ENCODE data around the gene NT5DC4.
A peak's percentile ranks its signal among the peaks of the same experiment; 100 is the strongest.

Gene NT5DC4

GRCh38 chr2:112737542-112738232 lies 16.9 kb downstream of the NT5DC4 start:
- Mint-ChIP-seq H3K9me3 (no peaks in the 10 kb centered on the region), H3K27ac (no peak overlapping the region), H3K36me3 (no peaks in the 10 kb centered on the region), H3K4me3 (no peak overlapping the region), H3K27me3 (no peaks in the 10 kb centered on the region), H3K4me1 (no peaks in the 10 kb centered on the region)
- ATAC-seq (ENCODE audit: low read depth) (no peak), DNase-seq (ENCODE audit: low spot score in 2 of 2) (no peak)

GRCh38 chr2:112740527-112740926 lies 19.7 kb downstream of the NT5DC4 start:
- H3K4me3 Mint-ChIP-seq = no peak overlapping the region
- no peaks in the 10 kb centered on the region for H3K27me3 Mint-ChIP-seq
- H3K9me3 Mint-ChIP-seq = no peaks in the 10 kb centered on the region
- H3K4me1 Mint-ChIP-seq = no peaks in the 10 kb centered on the region
- no peak for DNase-seq (ENCODE audit: low spot score in 2 of 2)
- no peaks in the 10 kb centered on the region for H3K36me3 Mint-ChIP-seq
- no peak overlapping the region for H3K27ac Mint-ChIP-seq
- ATAC-seq (ENCODE audit: low read depth) = no peak

- Mint-ChIP-seq H3K4me3 (peak overlapping the region; percentile 57), H3K27ac (peak overlapping the region; percentile 74)
- peak; percentile 94 for ATAC-seq (ENCODE audit: low read depth)
Measured at GRCh38 chr2:112749755-112750559, 29.1 kb downstream of the NT5DC4 start.

GRCh38 chr2:112750560-112750843 lies 29.7 kb downstream of the NT5DC4 start:
- no peak for DNase-seq (ENCODE audit: low spot score in 2 of 2)
- no peak for ATAC-seq (ENCODE audit: low read depth)
- Mint-ChIP-seq H3K9me3 (no peaks in the 10 kb centered on the region), H3K36me3 (no peaks in the 10 kb centered on the region), H3K27ac (peak overlapping the region; percentile 74), H3K4me3 (no peak overlapping the region), H3K27me3 (no peaks in the 10 kb centered on the region), H3K4me1 (peaks cover 13% of the 10 kb centered on the region)

More at GRCh38 chr2:112749755-112750559, 29.1 kb downstream of the NT5DC4 start:
- Mint-ChIP-seq H3K4me1 (peaks cover 13% of the 10 kb centered on the region), H3K27me3 (no peaks in the 10 kb centered on the region), H3K9me3 (no peaks in the 10 kb centered on the region), H3K36me3 (no peaks in the 10 kb centered on the region)
- DNase-seq (ENCODE audit: low spot score in 2 of 2) = peak; percentile 77 to 81

- DNase-seq (ENCODE audit: low spot score in 2 of 2) (no peak), ATAC-seq (ENCODE audit: low read depth) (no peak)
- peaks cover 15% of the 10 kb centered on the region for H3K4me1 Mint-ChIP-seq
- no peaks in the 10 kb centered on the region for H3K9me3 Mint-ChIP-seq
- H3K27me3 Mint-ChIP-seq = no peaks in the 10 kb centered on the region
- H3K4me3 Mint-ChIP-seq = no peak overlapping the region
- no peaks in the 10 kb centered on the region for H3K36me3 Mint-ChIP-seq
- no peak overlapping the region for H3K27ac Mint-ChIP-seq
Measured at GRCh38 chr2:112751451-112752197, 30.8 kb downstream of the NT5DC4 start.

DNA sequence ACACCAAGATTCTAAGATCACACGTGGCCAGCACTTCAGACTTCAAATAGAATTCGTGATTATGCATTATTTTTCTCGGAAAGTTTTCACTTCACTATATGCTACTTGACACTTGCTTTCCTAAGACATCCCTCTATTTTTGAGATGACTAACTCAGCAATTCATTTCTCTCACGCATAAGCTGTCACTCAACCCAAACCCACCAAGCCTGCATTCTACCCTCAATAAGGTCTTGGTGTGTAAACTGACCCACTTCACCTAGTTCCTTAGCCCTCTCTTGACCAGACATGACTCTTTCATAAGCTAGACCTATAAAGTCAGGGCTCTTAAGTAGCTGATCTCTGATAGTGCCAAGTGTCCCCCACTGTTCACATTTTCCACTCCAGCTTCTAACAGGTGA lies 31.8 kb downstream of the NT5DC4 start:
- Mint-ChIP-seq H3K27me3 (no peaks in the 10 kb centered on the region), H3K4me1 (peaks cover 15% of the 10 kb centered on the region), H3K36me3 (no peaks in the 10 kb centered on the region), H3K9me3 (no peaks in the 10 kb centered on the region), H3K4me3 (no peak overlapping the region), H3K27ac (no peak overlapping the region)
- no peak for ATAC-seq (ENCODE audit: low read depth)
- no peak for DNase-seq (ENCODE audit: low spot score in 2 of 2)

DNA sequence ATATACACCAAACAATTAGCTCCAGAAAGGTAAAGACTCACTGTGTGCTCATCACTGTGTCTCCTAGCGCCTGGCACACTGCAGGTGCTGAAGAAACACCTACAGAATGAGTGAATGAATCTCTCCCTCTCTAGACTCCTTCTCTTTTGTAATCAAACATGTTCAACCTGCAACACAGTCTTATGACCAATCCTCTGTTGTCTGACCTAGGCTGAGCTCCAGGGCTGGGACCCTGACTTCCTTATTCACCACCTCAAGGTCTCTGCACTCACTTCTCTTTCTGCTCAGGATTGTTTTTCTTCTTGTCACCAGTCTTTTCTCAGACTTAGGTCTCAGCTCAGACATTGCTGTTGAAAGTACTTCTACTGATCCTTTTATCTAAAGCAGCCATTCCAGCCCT lies 33.7 kb downstream of the NT5DC4 start:
- Mint-ChIP-seq H3K27ac (peak overlapping the region; percentile 24), H3K4me3 (no peak overlapping the region), H3K36me3 (no peaks in the 10 kb centered on the region), H3K9me3 (no peaks in the 10 kb centered on the region), H3K4me1 (peaks cover 15% of the 10 kb centered on the region), H3K27me3 (no peaks in the 10 kb centered on the region)
- DNase-seq (ENCODE audit: low spot score in 2 of 2) (no peak), ATAC-seq (ENCODE audit: low read depth) (peak; percentile 46)

GRCh38 chr2:112755444-112755843 lies 34.6 kb downstream of the NT5DC4 start:
- ATAC-seq (ENCODE audit: low read depth) = no peak
- no peak overlapping the region for H3K27ac Mint-ChIP-seq

DNA sequence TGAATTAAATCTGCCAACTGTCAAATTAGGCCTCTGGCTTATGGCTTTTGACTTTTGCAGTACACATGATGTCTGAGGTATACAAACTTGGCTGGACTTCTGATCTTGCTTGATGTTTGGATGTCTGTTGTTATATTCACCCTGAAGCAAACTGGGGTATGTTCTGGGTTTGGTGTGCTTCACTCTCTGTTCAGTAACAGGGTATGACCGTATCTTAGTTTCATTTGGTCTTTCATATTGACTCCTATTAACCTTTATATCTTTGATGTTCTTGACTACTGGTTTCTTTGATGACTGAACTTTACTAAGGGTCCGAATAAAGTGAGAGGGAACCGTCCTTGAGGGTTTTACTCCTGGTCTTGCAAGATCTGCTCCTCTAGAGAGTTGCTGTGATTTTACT lies 35.4 kb downstream of the NT5DC4 start:
- Mint-ChIP-seq H3K27me3 (no peaks in the 10 kb centered on the region), H3K9me3 (no peaks in the 10 kb centered on the region), H3K27ac (peak overlapping the region; percentile 56), H3K36me3 (no peaks in the 10 kb centered on the region), H3K4me3 (no peak overlapping the region), H3K4me1 (peaks cover 8% of the 10 kb centered on the region)
- no peak for DNase-seq (ENCODE audit: low spot score in 2 of 2)
- no peak for ATAC-seq (ENCODE audit: low read depth)

More at GRCh38 chr2:112755444-112755843, 34.6 kb downstream of the NT5DC4 start:
- Mint-ChIP-seq H3K36me3 (no peaks in the 10 kb centered on the region), H3K4me3 (no peak overlapping the region), H3K9me3 (no peaks in the 10 kb centered on the region), H3K27me3 (no peaks in the 10 kb centered on the region), H3K4me1 (peaks cover 9% of the 10 kb centered on the region)
- DNase-seq (ENCODE audit: low spot score in 2 of 2) = no peak

GRCh38 chr2:112757265-112757664 lies 36.4 kb downstream of the NT5DC4 start:
- DNase-seq (ENCODE audit: low spot score in 2 of 2) = no peak
- H3K4me1 Mint-ChIP-seq = peaks cover 8% of the 10 kb centered on the region
- no peak for ATAC-seq (ENCODE audit: low read depth)
- H3K9me3 Mint-ChIP-seq = no peaks in the 10 kb centered on the region
- no peak overlapping the region for H3K27ac Mint-ChIP-seq
- no peaks in the 10 kb centered on the region for H3K27me3 Mint-ChIP-seq
- H3K4me3 Mint-ChIP-seq = no peak overlapping the region
- no peaks in the 10 kb centered on the region for H3K36me3 Mint-ChIP-seq

- Mint-ChIP-seq H3K4me3 (no peak overlapping the region), H3K4me1 (peaks cover 11% of the 10 kb centered on the region), H3K9me3 (no peaks in the 10 kb centered on the region), H3K36me3 (no peaks in the 10 kb centered on the region), H3K27me3 (no peaks in the 10 kb centered on the region), H3K27ac (no peak overlapping the region)
- ATAC-seq (ENCODE audit: low read depth) (no peak), DNase-seq (ENCODE audit: low spot score in 2 of 2) (no peak)
Measured at GRCh38 chr2:112758711-112759110, 37.9 kb downstream of the NT5DC4 start.

DNA sequence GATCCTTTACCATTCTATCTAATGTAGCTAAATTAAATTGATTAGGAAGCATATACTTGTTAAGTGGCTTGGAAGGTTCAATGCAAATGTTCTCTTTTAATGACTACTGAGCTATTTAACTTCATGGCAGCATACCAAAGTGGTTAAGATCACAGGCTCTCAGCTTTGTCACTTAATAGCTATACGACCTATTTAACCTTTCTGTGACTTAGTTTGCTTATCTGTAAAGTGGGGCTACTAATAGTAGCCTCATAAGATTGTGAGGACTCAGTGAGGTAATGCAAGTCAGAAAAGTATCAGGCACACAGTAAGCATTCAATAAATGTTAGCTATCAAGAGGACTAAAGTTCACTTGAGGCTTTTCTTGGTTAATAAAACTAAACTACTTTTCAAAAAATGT lies 39.3 kb downstream of the NT5DC4 start:
- no peaks in the 10 kb centered on the region for H3K9me3 Mint-ChIP-seq
- no peak overlapping the region for H3K4me3 Mint-ChIP-seq
- H3K27me3 Mint-ChIP-seq = no peaks in the 10 kb centered on the region
- no peak for ATAC-seq (ENCODE audit: low read depth)
- H3K36me3 Mint-ChIP-seq = no peaks in the 10 kb centered on the region
- H3K27ac Mint-ChIP-seq = no peak overlapping the region
- peaks cover 11% of the 10 kb centered on the region for H3K4me1 Mint-ChIP-seq
- DNase-seq (ENCODE audit: low spot score in 2 of 2) = no peak

- Mint-ChIP-seq H3K36me3 (no peaks in the 10 kb centered on the region), H3K27ac (no peak overlapping the region), H3K9me3 (no peaks in the 10 kb centered on the region), H3K4me3 (no peak overlapping the region), H3K4me1 (peaks cover 14% of the 10 kb centered on the region), H3K27me3 (no peaks in the 10 kb centered on the region)
- ATAC-seq (ENCODE audit: low read depth) (no peak), DNase-seq (ENCODE audit: low spot score in 2 of 2) (no peak)
Measured at GRCh38 chr2:112762276-112762675, 41.5 kb downstream of the NT5DC4 start.
